CD4-positive, alpha-beta T cell treated with Interleukin-6 at 100 ng/mL for 8 hours (primary cell): ENCODE results near the gene CLIC1.

Source experiments
- DNase-seq: peaks from one replicate; pipeline ENCODE4 v3.0.0-alpha.2; 2020; ENCODE audit warnings: mixed read lengths, low spot score

The CLIC1 gene

DNA sequence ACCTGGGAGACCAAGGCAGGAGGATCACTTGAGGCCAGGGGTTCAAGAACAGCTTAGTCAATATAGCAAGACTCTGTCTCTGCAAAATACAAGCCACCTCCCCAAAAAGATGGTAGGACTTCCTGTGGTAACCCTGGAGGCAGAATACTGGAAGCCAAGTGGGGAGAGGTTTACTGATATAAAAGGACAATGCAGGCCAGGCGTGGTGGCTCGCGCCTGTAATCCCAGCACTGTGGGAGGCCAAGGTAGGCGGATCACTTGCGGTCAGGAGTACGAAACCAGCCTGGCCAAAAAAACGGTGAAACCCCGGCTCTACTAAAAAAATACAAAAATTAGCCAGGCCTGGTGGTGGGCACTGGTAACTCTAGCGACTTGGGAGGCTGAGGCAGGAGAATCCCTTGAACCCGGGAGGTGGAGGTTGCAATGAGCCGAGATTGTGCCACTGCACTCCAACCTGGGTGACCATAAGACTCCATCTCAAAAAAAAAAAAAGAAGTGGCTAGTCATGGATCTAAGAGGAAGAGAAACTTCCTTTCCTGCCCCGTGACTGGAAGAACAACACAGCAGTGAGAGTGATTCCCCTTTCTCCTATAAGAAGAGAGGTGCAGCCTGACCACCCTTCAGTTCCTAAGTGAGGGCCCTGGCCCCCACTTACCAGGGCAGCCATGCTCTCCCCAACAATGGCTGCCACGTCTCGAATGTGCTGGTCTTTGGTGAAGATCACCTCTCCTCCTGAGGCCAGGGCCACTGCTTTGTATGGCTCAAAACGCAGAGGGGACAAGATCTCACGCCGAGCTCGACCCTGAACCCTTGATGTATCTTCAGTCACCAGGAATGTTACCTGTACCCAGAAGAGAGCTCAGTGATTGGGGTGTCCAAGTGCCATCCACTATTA, 32.3 kb upstream of the CLIC1 start:
- no peak for DNase-seq

DNA sequence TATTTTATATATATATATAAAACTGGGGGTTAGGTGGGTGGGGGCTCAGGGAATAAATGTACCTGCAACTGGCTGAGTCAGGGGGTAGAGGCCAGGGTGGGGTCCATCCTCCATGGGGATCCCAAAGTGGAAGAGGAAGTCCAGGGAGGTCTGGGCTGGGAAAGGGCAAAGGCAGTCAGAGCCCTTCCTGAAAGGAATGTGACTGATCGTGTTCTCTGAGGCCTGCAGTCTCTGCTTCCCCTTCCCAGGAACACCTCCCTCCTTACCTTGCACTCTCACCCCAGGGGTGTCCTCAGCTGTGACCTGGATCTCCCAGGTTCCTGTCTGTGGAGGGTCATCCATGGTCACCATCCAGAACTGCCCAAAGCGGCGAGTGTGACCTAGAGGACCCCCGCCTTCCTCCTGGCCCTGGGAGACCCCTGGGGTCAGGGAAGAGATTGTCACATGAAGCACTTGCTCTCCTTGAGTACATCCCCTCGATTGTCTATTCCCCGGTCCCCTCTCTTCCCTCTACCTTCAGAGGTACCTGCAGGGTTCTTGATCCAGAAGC, 30.8 kb upstream of the CLIC1 start:
- DNase-seq = no peak

DNA sequence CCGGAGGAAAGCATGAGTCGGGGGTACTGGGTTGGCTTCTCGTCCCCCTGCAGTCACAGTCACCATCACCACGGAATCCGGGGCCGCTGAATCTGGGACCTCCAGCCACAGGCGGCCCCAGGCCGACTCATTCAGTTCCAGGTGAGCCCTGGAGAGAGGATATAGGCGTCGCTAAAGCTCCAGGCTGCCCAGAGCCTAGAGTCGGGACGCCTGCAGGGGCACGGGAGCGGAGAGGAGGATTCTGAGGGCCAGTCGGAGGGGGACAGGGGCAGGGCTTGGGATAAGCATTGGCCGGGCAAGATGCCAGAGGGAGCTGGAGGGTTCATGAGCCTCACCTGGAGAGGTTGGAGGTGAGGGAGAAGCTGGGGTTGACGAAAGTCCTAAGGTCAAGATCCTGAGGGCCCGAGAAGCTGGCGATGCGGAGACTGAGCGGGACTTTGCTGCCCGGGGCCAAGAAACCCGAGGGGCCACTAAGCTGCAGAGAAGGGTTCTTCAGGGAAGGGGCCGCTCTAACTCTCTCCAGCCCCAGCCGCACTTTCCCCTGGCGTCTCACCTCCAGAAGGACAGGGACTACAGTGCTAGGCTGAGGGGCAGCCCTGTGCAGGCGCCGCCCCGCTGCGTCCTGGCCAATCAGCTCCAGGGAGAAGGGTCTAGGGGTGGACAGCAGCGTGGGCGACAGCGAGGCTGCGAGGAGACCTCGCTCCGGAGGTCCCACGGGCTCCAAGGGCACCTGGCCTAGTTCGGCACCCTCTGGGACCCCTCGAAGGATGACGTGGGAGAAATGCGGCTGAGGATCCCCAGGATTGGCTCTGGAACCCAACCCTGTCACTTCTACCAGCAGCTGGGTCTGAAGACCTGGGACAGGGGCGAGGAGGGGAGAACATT, 29.8 kb upstream of the CLIC1 start:
- DNase-seq = no peak

DNA sequence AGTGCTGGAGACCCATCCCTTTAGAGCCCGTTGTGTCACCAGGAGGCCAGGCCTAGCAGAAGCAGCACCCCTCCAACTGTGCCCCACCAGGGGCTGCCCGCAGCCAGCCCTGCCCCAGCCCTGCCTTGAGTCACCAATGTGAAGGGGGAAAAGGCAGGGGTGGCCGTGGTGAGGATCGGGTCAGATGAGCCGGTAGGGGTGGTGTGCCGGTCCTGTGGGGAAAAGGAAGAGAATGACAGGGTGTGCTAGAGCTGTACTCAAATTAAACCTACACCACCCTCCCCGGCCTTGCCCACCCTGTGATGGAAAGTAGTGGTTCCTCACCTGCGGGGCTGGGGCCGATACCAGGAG, 29.2 kb upstream of the CLIC1 start:
- no peak for DNase-seq

DNA sequence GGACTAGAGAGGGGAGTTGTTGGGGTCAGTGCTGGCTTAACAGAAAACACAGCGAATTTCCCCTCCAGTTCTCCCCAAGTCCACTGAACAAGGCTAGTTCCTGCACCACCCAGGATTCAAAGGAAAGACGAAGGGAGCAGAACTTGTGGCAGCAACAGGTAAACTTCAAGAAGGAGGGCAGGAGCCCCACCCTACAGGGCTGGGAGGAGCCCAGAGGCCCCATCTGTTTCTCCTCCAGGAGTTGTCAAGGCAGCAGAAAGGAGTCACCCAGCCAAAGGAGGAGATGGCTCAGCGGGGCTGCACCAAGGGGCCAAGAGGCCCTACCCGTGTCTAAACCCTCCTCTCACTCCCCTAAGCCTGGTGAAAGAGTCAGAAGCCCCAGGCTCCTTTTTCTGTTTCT, 27.9 kb upstream of the CLIC1 start:
- no peak for DNase-seq

DNA sequence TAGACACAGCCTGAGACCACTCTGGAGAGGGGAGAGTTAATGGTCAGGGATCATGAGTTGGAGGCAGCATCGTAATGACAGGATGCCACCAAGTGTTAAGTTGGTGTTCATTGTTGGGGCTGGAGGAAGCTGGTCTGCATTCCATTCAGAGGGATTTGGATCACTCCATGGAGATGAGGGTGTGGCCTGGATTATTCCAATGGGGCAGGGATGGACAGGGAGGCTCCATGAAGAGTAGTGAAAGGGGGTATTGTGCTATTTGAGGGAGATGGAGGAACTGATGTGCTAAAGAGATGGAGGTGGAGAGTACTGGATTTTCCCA, 27.2 kb upstream of the CLIC1 start:
- DNase-seq = no peak

DNA sequence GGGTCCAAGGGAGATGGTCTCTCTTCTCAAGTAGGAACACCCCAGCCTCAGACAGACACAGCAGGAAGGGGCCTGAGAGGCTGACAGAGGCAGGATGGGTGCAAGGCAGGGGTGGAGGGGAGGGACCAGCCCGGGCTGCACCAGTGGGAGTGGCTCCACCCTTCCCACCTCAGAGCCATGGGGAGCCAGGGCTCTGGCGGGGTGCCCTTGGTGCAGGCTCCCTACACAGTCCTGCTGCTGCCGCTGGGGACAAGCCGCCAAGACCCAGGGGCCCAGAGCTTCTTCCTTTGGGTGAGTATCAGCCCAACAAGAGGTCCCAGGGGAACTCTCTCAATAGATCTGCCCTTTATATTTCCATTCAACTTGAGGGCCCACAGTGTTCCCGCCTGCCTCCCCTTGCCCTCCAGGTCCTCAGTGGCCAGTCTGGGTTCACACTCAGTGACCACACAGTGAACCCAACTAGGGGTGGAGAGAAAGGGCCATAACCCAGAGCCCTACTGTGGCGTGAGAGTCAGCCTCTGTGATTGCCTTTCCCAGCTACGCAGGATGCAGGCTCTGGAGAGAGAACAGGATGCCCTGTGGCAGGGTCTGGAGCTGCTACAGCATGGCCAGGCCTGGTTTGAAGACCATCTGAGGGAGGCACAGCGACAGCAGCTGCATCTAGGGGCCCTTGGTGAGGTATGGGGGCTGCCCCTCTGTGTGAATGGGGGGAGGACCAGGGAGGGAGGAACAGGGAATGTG, 26.7 kb upstream of the CLIC1 start:
- no peak for DNase-seq

DNA sequence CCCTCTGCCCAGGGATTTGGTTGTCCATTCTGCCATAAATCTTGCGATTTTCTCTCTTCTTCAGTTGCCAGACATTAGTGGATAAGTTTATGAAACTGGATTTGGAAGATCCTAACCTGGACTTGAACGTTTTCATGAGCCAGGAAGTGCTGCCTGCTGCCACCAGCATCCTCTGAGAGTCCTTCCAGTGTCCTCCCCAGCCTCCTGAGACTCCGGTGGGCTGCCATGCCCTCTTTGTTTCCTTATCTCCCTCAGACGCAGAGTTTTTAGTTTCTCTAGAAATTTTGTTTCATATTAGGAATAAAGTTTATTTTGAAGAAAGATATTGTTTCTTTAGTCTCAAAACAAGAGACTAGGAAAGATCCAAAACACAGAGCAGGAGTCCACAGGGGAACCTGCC, 26.0 kb upstream of the CLIC1 start, which contains the start of gene SAPCD1:
Gene SAPCD1, plus strand, starts transcription at position 301 of the 400 bp plus-strand sequence. CDS start 399 bp downstream, outside the sequence.
- no peak for DNase-seq

DNA sequence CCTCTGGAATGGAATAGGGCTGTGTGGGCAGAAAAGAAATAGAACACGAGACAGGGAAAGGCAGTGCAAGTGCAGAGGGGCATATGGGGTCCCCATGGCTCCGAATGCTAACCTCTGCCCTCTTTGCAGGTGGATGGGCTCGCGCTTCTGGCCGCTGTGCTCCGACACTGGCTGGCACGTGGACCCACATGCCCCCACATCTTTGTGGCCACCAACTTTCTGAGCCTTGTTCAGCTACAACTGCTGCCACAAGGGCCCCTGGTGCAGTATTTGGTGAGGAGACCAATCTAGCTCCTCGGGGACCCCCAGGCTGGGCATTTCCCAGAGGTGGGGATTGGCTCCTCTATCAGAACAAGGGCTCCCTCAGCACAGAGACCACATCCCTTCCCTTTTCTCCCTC, 25.0 kb upstream of the CLIC1 start:
- DNase-seq = no peak

DNA sequence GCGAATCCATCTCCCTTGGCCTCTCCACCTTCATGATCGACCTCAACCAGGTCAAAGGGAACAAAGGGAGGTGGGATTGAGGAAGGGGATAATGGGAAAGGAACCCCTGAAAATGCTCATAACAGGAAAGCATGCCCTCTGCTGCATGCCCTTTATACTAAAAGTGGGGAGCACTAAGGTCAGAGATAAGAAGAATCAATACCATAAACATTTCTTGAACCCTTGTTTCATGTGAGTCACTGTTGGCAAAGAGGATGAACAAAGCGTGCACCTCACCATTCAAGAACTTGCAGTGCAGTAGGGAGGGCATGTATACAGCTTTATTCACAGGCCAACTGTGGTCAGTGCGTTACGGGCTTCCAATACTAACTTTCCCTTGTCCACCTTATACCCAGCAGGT, 24.5 kb upstream of the CLIC1 start:
- DNase-seq = no peak

DNA sequence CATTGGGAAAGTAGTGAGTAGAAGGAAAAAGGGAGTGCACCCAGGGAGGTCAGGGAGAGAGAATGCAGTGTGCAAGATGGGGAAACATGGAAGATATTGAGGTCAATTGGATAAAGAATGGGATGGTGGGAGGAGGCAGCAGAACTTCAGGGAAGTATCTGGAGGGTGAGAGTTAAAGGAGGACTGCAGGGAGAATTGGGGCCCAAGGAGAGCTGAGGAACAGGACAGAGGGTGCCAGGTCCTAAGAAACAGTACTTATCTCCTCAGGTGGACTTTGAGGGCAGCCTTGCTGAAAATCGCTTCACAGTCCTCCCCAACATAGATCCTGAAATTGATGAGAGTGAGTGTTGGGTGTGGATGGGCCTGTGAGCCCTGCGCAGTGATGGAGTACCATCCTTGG, 22.0 kb upstream of the CLIC1 start:
- no peak for DNase-seq

DNA sequence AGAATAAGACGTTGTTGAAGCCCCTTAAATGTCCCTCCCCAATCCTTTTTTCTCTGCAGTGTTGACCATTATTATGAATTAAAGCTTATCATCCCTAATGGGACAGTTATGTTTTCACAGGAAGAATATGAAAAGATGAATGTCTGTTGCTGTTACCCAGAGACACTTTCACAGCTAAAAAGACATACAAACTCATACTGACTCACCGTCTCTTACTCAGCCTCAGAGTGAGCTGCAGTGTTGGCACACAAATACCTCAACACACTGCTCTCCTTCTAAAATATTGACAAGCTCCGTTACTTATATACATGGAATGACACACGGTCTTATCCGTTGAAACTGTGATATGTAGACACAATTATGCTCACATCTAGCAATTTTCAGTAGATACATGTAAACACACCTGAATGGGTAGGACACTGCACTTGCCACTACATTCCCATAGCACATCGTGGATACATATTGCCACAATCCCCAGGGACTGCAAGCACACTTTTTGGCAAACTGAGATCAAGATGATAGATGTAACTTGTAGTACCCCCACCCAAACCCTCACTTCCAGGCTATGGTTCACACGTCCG, 16.5 kb upstream of the CLIC1 start:
- DNase-seq = no peak

DNA sequence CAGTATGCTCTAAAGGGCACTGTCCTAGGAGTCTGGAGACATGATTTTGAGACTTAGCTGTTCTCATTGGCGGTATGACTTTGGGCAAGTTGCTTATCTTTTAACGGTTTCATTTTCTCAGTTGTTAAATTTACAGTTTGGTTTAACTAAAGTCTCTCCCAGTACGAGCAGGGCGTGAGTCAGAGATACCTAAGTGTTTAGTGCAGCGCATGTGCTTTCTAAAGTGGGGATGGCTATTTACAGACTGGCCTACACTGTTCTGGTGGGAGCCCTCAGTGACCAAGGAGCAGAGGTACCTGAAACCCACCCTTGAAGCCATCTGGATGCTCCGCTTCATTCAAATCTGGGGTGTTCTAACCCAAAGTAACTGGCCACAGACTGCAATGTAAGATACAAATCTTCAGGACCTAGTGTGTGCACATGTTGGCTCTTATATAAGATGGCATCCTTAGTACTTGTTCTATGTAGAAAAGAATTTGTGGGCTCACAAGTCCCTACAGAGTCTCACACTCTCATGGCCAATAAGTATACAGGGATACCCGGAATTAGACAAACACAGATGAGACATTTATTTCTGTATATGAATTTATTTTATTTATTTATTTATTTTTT, 14.2 kb upstream of the CLIC1 start:
- DNase-seq = no peak

DNA sequence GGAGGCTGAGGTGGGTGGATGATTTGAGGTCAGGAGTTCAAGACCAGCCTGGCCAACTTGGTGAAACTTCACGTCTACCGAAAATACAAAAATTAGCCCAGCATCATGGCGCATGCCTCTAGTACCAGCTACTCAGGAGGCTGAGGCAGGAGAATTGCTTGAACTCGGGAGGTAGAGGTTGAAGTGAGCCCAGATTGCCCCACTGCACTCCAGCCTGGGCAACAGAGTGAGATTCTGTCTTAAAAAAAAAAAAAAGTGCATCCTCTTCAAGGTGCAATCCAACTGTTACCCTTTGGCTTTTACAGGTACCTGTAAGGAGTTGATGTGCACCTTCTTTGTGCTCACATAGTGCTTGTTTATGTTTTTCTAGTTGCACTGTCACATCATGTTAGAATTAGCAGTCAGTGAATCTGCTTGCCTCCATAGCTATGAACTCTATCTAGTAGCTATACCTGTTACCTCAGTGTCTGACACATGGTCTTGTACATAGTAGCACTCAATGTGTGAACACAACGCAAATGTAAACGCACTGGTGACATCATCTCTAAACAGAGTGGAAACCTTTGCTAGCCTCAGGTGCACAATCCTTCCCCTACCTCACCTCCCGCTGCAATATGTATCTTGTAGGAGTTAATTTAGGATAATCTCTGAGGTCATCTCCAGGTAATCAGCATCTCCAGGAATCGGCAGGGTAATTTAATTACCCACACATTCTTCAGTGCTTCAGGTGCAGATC, 13.1 kb upstream of the CLIC1 start:
- DNase-seq = no peak

DNA sequence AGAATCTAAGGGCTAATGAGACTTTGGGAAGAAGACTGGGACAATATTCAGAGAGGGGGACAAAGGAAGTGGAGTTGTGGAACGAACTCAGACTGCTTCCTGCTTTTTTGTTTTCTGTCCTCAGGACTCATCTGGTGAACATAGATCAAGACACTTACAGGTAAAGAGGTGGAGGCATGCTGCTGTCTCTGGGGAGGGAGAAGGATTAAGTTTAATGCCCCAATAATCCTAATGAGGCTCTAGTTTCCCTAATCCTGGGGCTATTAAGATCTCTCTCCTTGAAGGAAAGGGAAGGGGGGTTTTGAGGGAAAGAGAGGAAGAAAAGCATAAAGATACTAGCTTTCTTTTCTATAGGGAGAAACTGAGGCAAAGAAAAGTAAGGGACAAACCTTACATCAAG, 8.1 kb upstream of the CLIC1 start:
- no peak for DNase-seq

DNA sequence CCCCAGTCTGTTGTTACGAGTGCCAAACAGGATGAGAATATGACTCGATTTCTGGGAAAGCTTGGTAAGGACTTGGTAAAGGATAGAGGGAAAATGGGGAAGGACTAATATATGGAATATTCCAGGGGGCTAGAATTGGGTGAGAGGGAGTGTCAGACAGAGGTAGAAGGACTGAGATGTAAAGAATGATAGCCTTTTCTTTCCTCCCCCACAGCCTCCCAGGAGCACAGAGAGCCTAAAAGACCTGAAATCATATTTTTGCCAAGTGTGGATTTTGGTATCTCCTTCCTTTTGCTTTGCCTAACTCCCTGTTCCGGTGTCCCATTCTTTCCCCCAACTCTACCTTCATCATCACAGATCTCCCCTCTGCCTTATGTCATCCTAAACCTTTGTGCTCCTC, 6.6 kb upstream of the CLIC1 start:
- no peak for DNase-seq

DNA sequence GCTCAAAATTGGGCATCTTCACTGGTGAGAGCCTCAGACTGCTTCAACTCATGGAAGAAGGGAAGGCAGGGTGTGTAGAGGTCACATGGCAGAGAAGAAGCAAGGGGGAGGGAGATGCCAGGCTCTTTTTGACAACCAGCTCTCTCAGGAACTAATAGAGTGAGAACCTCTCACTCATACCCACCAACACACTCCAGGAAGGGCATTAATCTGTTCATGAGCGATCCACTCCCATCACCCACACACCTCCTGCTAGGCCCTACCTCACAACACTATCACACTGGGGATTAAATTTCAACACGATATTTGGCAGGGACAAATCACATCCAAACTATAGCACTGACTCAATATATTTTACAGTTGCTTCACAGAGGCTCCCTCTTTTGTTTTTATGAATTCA, 5.5 kb upstream of the CLIC1 start:
- DNase-seq = no peak

DNA sequence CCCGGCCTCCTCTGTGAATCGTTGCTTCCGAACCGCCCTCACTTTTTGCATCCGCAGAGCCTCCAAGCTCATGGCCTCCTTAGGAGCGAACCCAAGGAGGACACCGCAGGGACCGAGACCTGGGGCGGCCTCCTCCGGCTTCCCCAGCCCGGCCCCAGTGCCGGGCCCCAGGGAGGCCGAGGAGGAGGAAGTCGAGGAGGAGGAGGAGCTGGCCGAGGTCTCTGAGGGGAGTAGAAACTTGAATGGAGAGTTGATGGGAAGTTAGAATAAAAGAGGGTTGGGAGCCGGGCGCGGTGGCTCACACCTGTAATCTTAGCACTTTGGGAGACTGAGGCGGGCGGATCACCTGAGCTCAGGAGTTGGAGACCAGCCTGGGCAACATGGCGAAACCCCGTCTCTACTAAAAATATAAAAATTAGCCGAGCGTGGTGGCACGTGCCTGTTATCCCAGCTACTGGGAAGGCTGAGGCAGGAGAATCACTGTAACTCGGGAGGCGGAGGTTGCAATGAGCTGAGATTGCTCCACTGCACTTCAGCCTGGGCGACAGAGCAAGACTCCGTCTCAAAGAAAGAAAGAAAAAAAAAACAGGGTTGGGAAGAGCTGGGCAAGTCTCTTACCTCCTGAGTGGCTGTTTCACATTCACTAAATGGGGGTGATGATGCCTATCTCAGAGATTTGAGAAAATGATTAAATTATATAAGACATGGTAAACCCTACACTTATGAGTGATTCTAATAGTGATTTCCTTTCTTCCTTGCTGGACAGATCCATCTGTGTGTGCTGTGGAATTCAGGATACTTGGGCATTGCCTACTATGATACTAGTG, 4.3 kb upstream of the CLIC1 start:
- no peak for DNase-seq

DNA sequence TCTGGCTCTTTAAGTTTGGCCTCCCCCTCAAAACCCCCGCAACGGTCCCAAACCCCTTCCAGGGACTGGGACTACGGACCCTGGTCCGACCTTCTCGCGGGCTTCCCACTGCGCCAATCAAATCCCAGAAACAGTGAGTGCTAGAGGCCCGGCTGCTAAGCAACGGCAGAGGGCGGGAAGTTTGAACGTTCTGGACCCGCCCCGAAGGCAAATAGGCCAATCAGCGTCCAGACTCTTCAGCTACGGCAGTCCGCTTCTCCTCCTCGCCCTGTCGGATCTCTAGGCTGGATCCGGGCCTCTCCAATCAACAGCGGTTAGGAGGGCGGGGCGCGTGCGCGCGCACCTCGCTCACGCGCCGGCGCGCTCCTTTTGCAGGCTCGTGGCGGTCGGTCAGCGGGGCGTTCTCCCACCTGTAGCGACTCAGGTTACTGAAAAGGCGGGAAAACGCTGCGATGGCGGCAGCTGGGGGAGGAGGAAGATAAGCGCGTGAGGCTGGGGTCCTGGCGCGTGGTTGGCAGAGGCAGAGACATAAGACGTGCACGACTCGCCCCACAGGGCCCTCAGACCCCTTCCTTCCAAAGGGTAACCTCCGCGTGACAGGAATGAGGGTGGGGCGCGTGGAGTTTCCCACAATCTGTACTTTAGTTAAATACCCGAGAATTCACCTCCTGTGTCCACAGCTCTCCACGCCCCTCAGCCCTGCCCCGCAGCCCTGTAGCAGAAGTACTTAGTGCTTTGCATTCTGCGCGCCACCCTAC, 3.5 kb upstream of the CLIC1 start, which contains the start of gene MSH5:
Gene MSH5, plus strand, starts transcription at position 367 of the 758 bp plus-strand sequence. CDS start 462 bp downstream, outside the sequence.
- DNase-seq = peak; percentile 97
